Activated CD4-positive, alpha-beta T cell treated with anti-CD3 and anti-CD28 coated beads, Interleukin-2, Interleukin-6, amounts not matched to agents 100 ng/mL and 50 ng/mL, durations not matched to agents 16 hours and 8 hours (primary cell): ENCODE data around the gene SLC8A2.
"Not testable (repeated sequence)": the region's sequence is repeated elsewhere in the genome, so short reads cannot be mapped to it uniquely, and the experiment has no call there.

Source experiments
- DNase-seq: peaks from one replicate; pipeline ENCODE4 v3.0.0-alpha.2; 2020

The SLC8A2 gene

DNA sequence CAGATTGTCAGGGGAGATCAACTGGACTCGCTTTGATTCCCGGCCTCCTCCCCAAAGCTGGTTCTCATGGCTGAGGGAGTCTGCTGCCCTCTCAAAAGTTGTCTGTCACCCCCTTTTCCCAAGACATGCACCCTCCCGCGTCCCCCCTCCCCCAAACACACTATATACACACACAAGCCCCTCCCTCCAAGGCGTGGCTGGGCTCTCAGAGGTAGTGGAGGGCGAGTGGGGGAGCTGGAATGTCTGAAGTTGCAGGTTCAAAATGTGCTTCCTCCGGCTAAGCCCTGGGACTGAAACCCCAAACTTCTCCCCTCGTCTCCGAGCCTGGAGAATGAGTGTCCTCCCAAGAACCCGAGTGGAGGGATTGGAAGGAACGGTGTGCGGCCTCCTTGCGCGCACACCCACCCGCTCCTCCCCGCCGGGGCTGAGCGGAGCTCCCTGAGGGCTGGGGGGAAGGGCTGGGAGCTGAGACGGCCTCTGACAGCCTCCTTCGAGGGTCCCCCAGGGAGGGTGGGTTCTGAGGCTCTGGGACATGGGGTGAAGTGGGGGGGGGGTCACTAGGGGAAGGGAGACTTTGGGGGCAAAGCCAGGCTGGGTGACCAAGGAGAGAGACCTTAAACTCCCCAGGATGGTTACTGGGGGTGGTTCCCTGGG lies 42.4 kb downstream of the SLC8A2 start:
- DNase-seq, result no peak

DNA sequence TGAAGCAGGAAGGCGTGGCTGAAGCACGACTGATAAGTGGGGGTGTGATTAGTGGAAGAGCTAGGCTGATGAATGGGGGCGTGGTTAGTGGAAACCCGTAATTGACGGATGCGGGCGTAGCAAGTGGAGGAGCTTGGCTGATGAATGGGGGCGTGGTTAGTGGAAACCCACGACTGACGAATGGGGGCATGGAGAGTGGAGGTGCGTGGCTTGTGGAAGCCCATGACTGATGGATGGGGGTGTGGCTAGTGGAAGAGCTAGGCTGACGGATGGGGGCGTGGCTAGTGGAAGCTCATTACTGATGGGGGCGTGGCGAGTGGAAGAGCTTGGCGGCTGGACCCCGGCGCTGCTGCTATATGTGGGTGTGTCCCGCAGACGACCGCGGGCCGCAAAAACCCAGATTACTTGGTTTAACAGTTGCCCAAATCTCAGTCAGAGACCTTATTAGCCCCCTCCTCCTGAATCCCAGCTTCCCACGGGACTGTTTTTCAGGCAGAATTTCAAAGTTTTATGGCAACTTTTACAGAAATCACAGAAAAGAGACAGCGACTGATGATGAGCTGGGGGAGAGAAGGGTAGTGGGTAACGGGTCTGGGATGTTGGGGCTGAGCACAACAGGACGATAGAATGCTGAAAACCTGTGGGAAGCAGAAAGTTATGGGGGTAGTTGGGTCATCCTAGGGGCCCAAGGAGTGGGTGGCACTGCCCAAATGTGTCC lies 43.4 kb downstream of the SLC8A2 start:
- peak; percentile 93 for DNase-seq

- peak; percentile 81 for DNase-seq
Measured at GRCh38 chr19:47427241-47428176, 44.2 kb downstream of the SLC8A2 start.

- DNase-seq, result no peak
Measured at GRCh38 chr19:47423203-47423882, 48.4 kb downstream of the SLC8A2 start.

- DNase-seq, result no peak
Measured at GRCh38 chr19:47422417-47423163, 49.1 kb downstream of the SLC8A2 start.

DNA sequence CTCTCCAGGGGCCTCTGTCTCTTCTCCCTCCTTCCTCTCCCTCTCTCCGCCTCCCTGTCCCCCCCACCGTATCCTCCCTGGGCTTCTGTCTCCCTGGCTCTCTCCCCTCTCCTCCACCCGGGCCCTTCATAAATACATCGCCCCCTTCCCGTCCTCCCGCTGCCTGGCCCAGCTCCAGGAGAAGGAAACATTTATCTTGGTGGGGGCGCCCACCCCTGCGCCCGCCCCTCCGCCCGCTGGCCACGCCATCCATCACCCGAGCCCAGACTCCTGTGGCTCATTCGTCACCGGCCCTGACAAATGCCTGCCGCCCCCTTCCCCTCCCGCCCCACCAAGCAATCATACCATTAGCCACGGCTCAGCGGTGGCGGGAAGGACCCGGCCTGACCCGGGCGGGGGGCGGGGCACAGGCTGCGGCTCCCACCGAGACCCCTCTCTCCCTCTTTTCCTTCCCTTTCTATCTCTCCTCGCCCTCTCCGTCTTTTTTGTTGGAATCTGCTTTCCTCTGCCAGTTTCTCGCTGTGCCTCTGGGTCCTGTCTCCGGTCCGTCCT lies 49.8 kb downstream of the SLC8A2 start:
- DNase-seq, result no peak

DNA sequence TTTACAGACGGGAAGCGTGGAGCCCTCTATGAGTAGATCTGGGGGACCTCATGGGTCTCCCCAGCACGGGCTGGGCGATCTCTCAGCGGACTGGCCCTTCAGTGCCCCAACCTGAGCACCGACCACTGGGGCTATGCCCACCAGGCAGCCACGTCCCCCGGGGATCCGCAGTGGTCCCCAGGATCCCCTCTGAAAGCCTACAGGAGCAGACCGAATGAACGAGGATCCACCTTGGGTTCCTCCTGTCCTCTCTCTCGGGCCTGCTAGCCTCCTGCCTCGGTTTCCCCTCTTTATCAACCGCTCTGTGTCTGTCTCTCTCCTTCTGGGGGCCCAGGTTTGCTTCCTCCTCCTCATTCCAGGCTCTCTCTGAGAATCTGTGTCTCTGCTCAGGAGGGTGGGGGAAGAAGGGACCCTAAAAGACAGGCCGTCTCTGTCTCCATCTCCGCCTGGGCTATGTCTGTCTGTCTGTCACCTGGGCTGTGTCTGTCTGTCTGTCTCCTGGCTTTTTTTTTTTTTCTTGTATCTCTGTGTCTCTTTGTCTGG lies 50.4 kb downstream of the SLC8A2 start:
- no peak for DNase-seq

- DNase-seq, result no peak
Measured at GRCh38 chr19:47419789-47420188, 51.9 kb downstream of the SLC8A2 start.

- no peak for DNase-seq
Measured at GRCh38 chr19:47419030-47419783, 52.5 kb downstream of the SLC8A2 start, which contains the start of gene MEIS3. MEIS3 (minus strand) TSS chr19:47419527; CDS start chr19:47419081, 446 bp downstream.

GRCh38 chr19:47418692-47419029 lies 53.0 kb downstream of the SLC8A2 start:
- DNase-seq, result no peak

GRCh38 chr19:47417746-47418691 lies 53.7 kb downstream of the SLC8A2 start:
- DNase-seq, result no peak

DNA sequence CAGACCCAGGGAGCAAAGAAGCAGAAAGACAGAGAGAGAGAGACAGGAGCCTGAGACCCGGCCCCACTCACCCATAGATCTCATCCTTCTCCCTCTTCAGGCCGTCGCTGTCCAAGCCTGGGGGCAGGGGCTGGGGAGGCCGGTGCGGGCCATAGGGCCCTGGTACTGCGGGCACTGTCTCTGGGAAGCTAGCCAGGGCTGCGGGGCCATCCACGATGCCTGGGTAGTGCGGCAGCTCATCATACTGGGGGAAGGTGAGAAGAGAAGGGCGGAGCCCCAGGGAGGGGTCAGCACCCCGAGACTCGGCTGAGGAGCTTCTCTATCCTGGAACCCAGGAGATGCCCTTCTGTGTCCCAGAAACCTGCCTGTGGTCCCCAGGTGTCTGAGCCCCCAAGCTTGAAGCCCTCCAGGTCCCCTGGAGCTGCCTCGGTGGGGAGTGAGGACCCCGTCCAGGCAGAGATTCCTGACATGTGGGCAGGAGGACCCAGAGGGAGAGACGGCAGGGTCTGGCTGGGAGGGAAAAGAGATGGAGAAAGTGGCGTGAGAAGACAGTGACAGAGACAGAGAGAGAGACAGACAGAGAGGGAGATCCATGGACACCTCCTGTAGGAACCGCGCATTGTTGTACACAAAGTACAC lies 54.5 kb downstream of the SLC8A2 start:
- no peak for DNase-seq

GRCh38 chr19:47416643-47416985 lies 55.1 kb downstream of the SLC8A2 start:
- no peak for DNase-seq

DNA sequence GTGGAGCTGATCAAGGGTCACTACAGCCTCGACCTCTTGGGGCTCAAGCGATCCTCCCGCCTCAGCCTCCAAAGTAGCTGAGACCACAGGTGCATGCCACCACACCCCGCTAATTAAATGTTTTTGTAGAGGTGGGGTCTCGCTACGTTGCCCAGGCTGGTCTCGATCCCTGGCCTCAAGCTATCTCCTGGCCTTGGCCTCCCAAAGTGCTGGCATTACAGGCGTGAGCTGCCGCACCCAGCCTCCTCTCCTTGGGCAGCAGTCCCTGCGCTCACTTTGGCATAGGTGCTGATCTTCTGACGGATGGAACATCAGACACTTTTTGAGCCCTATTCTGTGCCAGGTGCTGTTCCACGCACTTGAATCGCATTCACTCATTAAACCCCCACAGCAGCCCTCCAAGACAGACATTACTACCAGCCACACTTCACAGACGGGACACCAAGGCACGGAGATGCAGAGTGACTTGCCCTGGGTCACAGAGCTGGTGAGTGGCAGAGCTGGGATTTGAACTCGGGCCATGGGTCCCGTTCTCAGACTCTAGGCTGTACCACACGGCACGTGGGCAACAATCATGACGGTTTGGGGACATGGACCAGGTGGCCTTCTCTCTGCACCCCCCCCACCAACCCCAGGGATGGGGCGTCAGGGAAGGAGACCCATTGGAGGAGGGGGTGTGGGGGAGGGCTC lies 55.6 kb downstream of the SLC8A2 start:
- DNase-seq, result no peak

GRCh38 chr19:47414469-47414868 lies 57.2 kb downstream of the SLC8A2 start:
- DNase-seq, result no peak

DNA sequence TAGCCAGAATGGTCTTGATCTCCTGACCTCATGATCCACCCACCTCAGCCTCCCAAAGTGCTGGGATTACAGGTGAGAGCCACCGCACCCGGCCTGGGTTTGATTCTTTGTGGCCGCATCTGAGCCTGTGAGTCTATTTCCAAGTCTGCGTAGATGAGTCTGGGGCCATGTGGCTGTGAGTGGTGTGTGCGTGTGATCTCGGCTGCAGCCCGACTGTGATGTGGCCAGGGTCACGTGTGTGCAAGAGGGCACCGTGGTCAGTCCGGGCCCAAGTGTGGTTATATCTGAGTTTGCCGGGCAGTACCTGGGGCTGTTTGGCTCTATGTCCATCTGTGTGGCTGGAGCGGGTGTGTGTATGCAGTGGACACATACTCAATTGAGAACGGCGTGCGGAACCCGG lies 57.8 kb downstream of the SLC8A2 start:
- DNase-seq, result no peak

GRCh38 chr19:47411696-47412095 lies 60.0 kb downstream of the SLC8A2 start:
- DNase-seq, result not testable (repeated sequence)

- DNase-seq, result no peak
Measured at GRCh38 chr19:47411101-47411500, 60.6 kb downstream of the SLC8A2 start.
